GM12878 (cell line): ENCODE measurements around the gene RREB1. TPM values are rescaled to one million over a fixed set of nuclear protein-coding genes. Genes with fewer than 3 reads are reported as not detected.

ENCODE experiments used
- ATAC-seq: fragments of 200-7000 bp; cut with Tn5 transposase; 3 replicates; pipeline ENCODE4 v1.9.1; 2020; ENCODE audit warnings: mild to moderate bottlenecking, moderate library complexity
- BruUV-seq: library from RNA; stranded (reverse); fragments of 400-500 nt; replicated peaks from 2 replicates; lab custom pipeline; 2021; lab: Mats Ljungman, UMichigan
- CTCF ChIA-PET: fragments of 300-600 bp; sonication (Branson Sonifier 250); formaldehyde crosslinking; extraction: SDS; loops from one replicate; lab custom pipeline; 2021; ENCODE audit warnings: inconsistent platforms; lab: Yijun Ruan, JAX
- POLR2A ChIA-PET: fragments of 350-600 bp; formaldehyde crosslinking; extraction: SDS; loops from one replicate; lab custom pipeline; 2021; ENCODE audit warnings: inconsistent platforms; lab: Charles Lee
- RAD21 ChIA-PET: fragments of 300-600 bp; sonication (Branson Sonifier 250); formaldehyde crosslinking; loops from one replicate; lab custom pipeline; 2023; ENCODE audit warnings: antibody characterized with exemption; ENCODE audit not compliant: unreplicated experiment; lab: Charles Lee
- SMC1A ChIA-PET: fragments of 300-600 bp; sonication (Branson Sonifier 250); formaldehyde crosslinking; loops from one replicate; lab custom pipeline; 2023; ENCODE audit not compliant: unreplicated experiment, uncharacterized antibody; lab: Charles Lee
- DNase-seq: peaks from one replicate; pipeline ENCODE4 v3.0.0-alpha.2; 2011; ENCODE audit warnings: low read depth, low spot score
- FAIRE-seq: peaks from 3 replicates; lab custom pipeline; 2011; peaks lifted over from hg19 to GRCh38; lab: Jason Lieb, UNC
- H2AFZ ChIP-seq: 2 replicates; pipeline ENCODE4 v1.6.0; 2011; ENCODE audit warnings: low read depth, low read length, control low read depth; ENCODE audit not compliant: control insufficient read depth
- H3K27ac ChIP-seq: 2 replicates; pipeline ENCODE4 v1.5.1; 2011; ENCODE audit warnings: control low read depth; ENCODE audit not compliant: control insufficient read depth, insufficient read depth
- H3K27me3 ChIP-seq, 2 experiments: replicated peaks in 1 of 2; 2 replicates each; pipeline versions ENCODE4 v1.6.0 to v1.6.1; 2011; ENCODE audit warnings: low read length in 1 of 2; ENCODE audit not compliant: control insufficient read depth in 2 of 2, insufficient read depth in 2 of 2
- H3K36me3 ChIP-seq, 2 experiments: 2 replicates each; pipeline ENCODE4 v1.5.1; 2011; ENCODE audit warnings: low read length in 1 of 2; ENCODE audit not compliant: control insufficient read depth in 2 of 2, insufficient read depth in 2 of 2
- H3K4me1 ChIP-seq: 2 replicates; pipeline ENCODE4 v1.6.1; 2011; ENCODE audit warnings: mild to moderate bottlenecking, low read length, moderate library complexity, mixed read lengths; ENCODE audit not compliant: control insufficient read depth, insufficient read depth
- H3K4me2 ChIP-seq: 2 replicates; pipeline ENCODE4 v1.6.0; 2011; ENCODE audit warnings: control low read depth; ENCODE audit not compliant: control insufficient read depth, insufficient read depth
- H3K4me3 ChIP-seq: fragments of 200-600 bp; sonication (generic); 2 replicates; pipeline ENCODE4 v1.5.1; 2016
- H3K79me2 ChIP-seq: 2 replicates; pipeline ENCODE4 v1.6.0; 2011; ENCODE audit warnings: low read length; ENCODE audit not compliant: control insufficient read depth, insufficient read depth
- H3K9ac ChIP-seq: 2 replicates; pipeline ENCODE4 v1.8.0; 2011; ENCODE audit warnings: low read length, control low read depth, mixed read lengths; ENCODE audit not compliant: control insufficient read depth, insufficient read depth
- H3K9me3 ChIP-seq: replicated peaks from 3 replicates; pipeline ENCODE4 v1.5.1; 2011; ENCODE audit warnings: mild to moderate bottlenecking, low read length; ENCODE audit not compliant: control insufficient read depth, insufficient read depth
- H4K20me1 ChIP-seq: 2 replicates; pipeline ENCODE4 v1.6.0; 2011; ENCODE audit not compliant: control insufficient read depth, insufficient read depth
- CTCF ChIP-seq, 3 experiments: IDR thresholded peaks in 2 of 3; conservative IDR thresholded peaks in 1 of 3; 2 replicates each; pipeline ENCODE4 v1.5.1; 2011; ENCODE audit warnings: low read depth in 3 of 3, low read length in 3 of 3, mild to moderate bottlenecking in 3 of 3, control low read depth in 2 of 3, moderate library complexity in 2 of 3, inconsistent platforms in 1 of 3, mixed read lengths in 1 of 3; ENCODE audit not compliant: control insufficient read depth in 2 of 3, insufficient read depth in 1 of 3; ENCODE audit errors: extremely low read depth in 1 of 3
- MEF2B ChIP-seq: fragments of 450-650 bp; IDR thresholded peaks from 2 replicates; pipeline ENCODE4 v1.6.1; 2018; ENCODE audit warnings: mild to moderate bottlenecking, moderate library complexity; ENCODE audit not compliant: partially characterized antibody, poor library complexity, severe bottlenecking
- MLLT1 ChIP-seq: fragments of 450-650 bp; IDR thresholded peaks from 2 replicates; pipeline ENCODE4 v1.6.1; 2016; ENCODE audit warnings: mild to moderate bottlenecking
- MXI1 ChIP-seq: fragments of 150-350 bp; IDR thresholded peaks from 2 replicates; pipeline ENCODE4 v1.6.1; 2011; ENCODE audit warnings: low read depth, mild to moderate bottlenecking, inconsistent platforms, low read length, improper control_type of control experiment
- SRF ChIP-seq, 2 experiments: IDR thresholded peaks; 2 replicates each; pipeline ENCODE4 v1.6.1; 2011; ENCODE audit warnings: low read depth in 2 of 2, low read length in 2 of 2, mild to moderate bottlenecking in 1 of 2, moderate library complexity in 1 of 2
- ZBTB33 ChIP-seq: fragments of 450-650 bp; IDR thresholded peaks from 2 replicates; pipeline ENCODE4 v1.6.1; 2017; ENCODE audit warnings: mild to moderate bottlenecking
- ZBTB40 ChIP-seq: fragments of 450-650 bp; IDR thresholded peaks from 2 replicates; pipeline ENCODE4 v1.6.1; 2016; ENCODE audit warnings: mild to moderate bottlenecking, moderate library complexity, borderline replicate concordance
- ZNF217 ChIP-seq: fragments of 450-650 bp; IDR thresholded peaks from 2 replicates; pipeline ENCODE4 v1.6.1; 2017; ENCODE audit warnings: antibody characterized with exemption, mild to moderate bottlenecking
- ZNF274 ChIP-seq: IDR thresholded peaks from one replicate; pipeline ENCODE4 v1.8.0; 2011; ENCODE audit not compliant: insufficient read length, insufficient read depth
- WGBS: methylation state at CpG from one replicate; pipeline ENCODE4 v1.1.6; 2016; ENCODE audit warnings: low lambda C conversion rate; ENCODE audit not compliant: insufficient replicate concordance, insufficient coverage; ENCODE audit errors: missing lambda C conversion rate; 5-methylcytosine and 5-hydroxymethylcytosine counted together
- in situ Hi-C: fragments of 300-500 bp; cut with MboI; formaldehyde crosslinking; loops from 9 replicates; pipeline ENCODE4 v1.14.3; 2018; ENCODE audit warnings: mixed read lengths
- intact Hi-C: fragments of 100-400 bp; cut with micrococcal nuclease; formaldehyde crosslinking; loops from one replicate; pipeline ENCODE4 v1.14.2; 2022; ENCODE audit not compliant: unreplicated experiment
- polyA plus RNA-seq, 11 experiments: library from polyadenylated mRNA; depleted of rRNA in 4 of 11; unstranded in 6 of 11; stranded (reverse) in 5 of 11; fragments of >200 nt; fragmentation: Nextera tagmentation in 4 of 11; fragmentation: Illumina TruSeq in 1 of 11; extraction: Ambion mirVana in 4 of 11; extraction: Trizol in 1 of 11; gene quantifications; 1 replicate in 1 of 11; 2 replicates in 10 of 11; pipeline versions ENCODE4 v1.2.1 to v1.2.3, GENCODE V29; 2011 to 2016; ENCODE audit warnings: inconsistent platforms in 2 of 11, missing spikeins in 2 of 11, low read depth in 1 of 11
- total RNA-seq, 4 experiments: library from RNA; depleted of rRNA in 3 of 4; stranded (reverse); fragments of >200 nt in 3 of 4; fragmentation: Illumina TruSeq in 1 of 4; extraction: Trizol in 1 of 4; gene quantifications; 2 replicates each; pipeline versions ENCODE4 v1.2.1 to v1.2.3, GENCODE V29; 2013 to 2021

RREB1 gene
- total and polyA plus RNA-seq, 10 of the 15 experiments (the other 5 are each of a cell fraction or from before 2014, with no cell fraction given), result 1.9 to 30.3 (median 8.6) TPM

GRCh38 chr6:7189101-7189758, 81.5 kb downstream of the RREB1 start (continued):
- TF ChIP-seq ZBTB33 (no peak), MXI1 (no peak), ZBTB40 (no peak)

- no peak for FAIRE-seq
- no peak overlapping the region for H3K9ac ChIP-seq
- H3K36me3 ChIP-seq, result peaks cover 13 to 43% of the 10 kb centered on the region in 2 experiments
- in situ Hi-C loops, result no loop called here
- SMC1A ChIA-PET, result interaction anchor here (0.5 to 1.4 kb wide), 2 partner anchors 9 to 142 kb away, joined by 3 to 6 read pairs; no protein-coding TSS in a partner anchor
- H3K4me2 ChIP-seq, result no peak overlapping the region
- peaks cover 16% of the 10 kb centered on the region for H3K4me1 ChIP-seq
- H3K27ac ChIP-seq, result no peak overlapping the region
- H4K20me1 ChIP-seq, result no peaks in the 10 kb centered on the region
- POLR2A ChIA-PET, result no interaction called here
- no peaks in the 10 kb centered on the region for H3K27me3 ChIP-seq
- no TSS peak for BruUV-seq
- RAD21 ChIA-PET, result no interaction called here
- H3K4me3 ChIP-seq, result no peak overlapping the region
- WGBS, result 98% methylated on average over 2 of the region's 2 CpGs
- no peak overlapping the region for H2AFZ ChIP-seq
- intact Hi-C loops, result no loop called here
- ATAC-seq, result no peak
- CTCF ChIA-PET, result interaction anchor here (1.0 kb wide), 1 partner anchor 31 kb away, joined by 4 read pairs; no protein-coding TSS in a partner anchor
- H3K9me3 ChIP-seq, result no peaks in the 10 kb centered on the region
- DNase-seq, result no peak
- peaks cover 8% of the 10 kb centered on the region for H3K79me2 ChIP-seq
- TF ChIP-seq MLLT1, result no peak
- TF ChIP-seq SRF (IDR thresholded peaks at IDR 0.05; ENCODE audit: low read depth in 2 of 2, low read length in 2 of 2), result no peak
- TF ChIP-seq CTCF (IDR thresholded peaks at IDR 0.05 in 2 of 3, conservative IDR thresholded peaks at IDR 0.05 in 1 of 3; ENCODE audit: control insufficient read depth in 2 of 3, extremely low read depth in 1 of 3, insufficient read depth in 1 of 3, low read depth in 3 of 3, low read length in 3 of 3), result no peak
- no peak for TF ChIP-seq MEF2B
- no peak for TF ChIP-seq ZNF274
- no peak for TF ChIP-seq ZNF217
Measured at GRCh38 chr6:7190791-7191190, 83.0 kb downstream of the RREB1 start.
